ENCODE measurements around the gene PRX. TPM values are rescaled to one million over a fixed set of nuclear protein-coding genes. Genes with fewer than 3 reads are reported as not detected.

PRX gene
- total and polyA plus RNA-seq, 3 experiments from 2014 or later: 0.29 to 1.6 (median 1.4) TPM

DNA sequence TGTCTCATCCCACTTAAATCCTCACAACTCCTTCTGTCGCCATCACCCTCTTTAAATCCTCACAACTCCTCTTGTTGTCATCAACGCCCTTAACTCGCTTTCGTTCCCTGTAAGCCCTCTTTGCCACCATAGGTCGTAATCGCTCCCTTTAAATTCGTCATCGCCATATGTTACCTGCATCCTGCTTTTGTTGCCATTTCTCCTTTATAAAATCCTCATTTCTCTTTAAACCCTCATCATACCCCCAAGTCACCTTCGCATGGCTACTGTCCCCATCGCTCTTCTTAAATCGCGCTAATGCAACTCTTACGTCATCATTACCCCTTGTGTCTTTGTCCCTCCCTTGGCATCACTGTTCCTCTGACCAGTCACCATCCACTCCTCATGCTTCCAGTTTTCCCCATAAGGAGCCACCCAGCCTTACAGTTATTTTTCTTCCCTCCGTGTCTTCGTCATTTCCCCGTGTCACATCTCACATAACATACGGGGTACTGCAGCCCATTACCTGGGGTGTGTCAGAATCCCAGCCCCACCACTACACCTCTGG is 64.1 kb downstream of the PRX start:
- POLR2A ChIA-PET: interaction anchor here (0.6 to 1.5 kb wide), 7 partner anchors 78 to 914 kb away, joined by 3 to 6 read pairs (median 3); partner anchors contain the start of genes BLVRB and HNRNPUL1
- H3K27me3 Mint-ChIP-seq: peaks cover 0 to 3% of the 10 kb centered on the region in 2 donors
- H3K36me3 Mint-ChIP-seq: peaks cover 0 to 9% (median 0%) of the 10 kb centered on the region in 3 donors
- H3K27ac ChIP-seq (ENCODE audit: low read depth, low read length): peak overlapping the region; percentile 79
- no peaks in the 10 kb centered on the region for H3K27me3 ChIP-seq (ENCODE audit: insufficient read depth, low read length, poor library complexity, severe bottlenecking)
- peaks cover 18% of the 10 kb centered on the region for H3K4me1 ChIP-seq (ENCODE audit: insufficient read depth, low read length)
- peak overlapping the region; percentile 89 to 97 (median 94) for H3K27ac Mint-ChIP-seq
- peaks cover 28 to 50% (median 37%) of the 10 kb centered on the region in 3 donors for H3K4me1 Mint-ChIP-seq
- H3K9me3 ChIP-seq (ENCODE audit: low read length): no peaks in the 10 kb centered on the region
- H3K9me3 Mint-ChIP-seq: no peaks in the 10 kb centered on the region
- H3K4me3 Mint-ChIP-seq: peak overlapping the region; percentile 86 to 94 (median 90)
- peak overlapping the region; percentile 82 for H3K4me3 ChIP-seq (ENCODE audit: low read length)
- CTCF ChIA-PET: interaction anchor here (1.5 kb wide), 1 partner anchor 72 kb away, joined by 6 read pairs; no protein-coding TSS in a partner anchor
- peak in 1 of 5 donors; percentile 1 for DNase-seq
- no peaks in the 10 kb centered on the region for H3K36me3 ChIP-seq (ENCODE audit: insufficient read depth, low read length)

DNA sequence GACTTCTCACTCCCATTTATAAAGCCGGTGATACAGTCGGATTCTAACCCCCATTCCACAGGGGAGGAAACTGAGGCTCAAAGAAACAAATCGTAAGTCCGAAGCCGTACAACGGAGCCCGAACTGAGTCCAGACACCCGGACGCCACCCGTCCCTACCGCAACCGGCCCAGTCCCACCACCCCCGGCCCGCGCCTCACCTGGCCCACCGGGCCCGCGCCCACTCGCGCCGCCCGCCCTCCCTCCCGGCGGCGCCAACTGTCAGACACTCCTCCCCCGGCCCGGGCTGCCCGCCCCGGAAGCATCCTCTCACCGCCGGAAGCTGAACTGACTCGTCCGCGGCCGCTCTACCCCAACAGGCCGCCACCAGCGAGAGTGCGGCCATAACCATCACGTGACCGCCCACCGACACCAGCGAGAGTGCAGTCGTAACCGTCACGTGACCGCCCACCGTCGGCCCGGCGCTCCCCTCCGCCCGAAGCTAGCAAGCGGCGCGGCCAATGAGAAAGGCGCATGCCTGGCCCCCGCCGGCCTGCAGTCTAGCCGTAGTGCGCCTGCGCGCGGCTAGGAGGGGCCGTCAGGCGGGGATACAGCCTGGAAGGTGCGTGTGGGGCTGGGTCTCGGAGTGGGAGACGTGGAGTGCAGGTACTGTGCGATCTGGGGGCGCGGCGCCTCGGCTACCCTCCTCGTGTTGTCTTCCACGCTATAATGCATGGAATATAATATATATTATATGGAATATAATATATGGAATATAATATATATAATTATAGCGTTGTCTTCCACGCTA is 64.9 kb downstream of the PRX start, which contains the start of the genes C19orf47 and PLD3:
C19orf47 (minus strand) TSS at position 273 of the 789 bp plus-strand sequence. CDS start 6,540 bp downstream, outside the sequence.
PLD3 (plus strand) TSS at position 571 of the 789 bp plus-strand sequence. CDS start 17,789 bp downstream, outside the sequence.
- DNase-seq: peak; percentile 98 to 99 (median 99)
- H3K27me3 Mint-ChIP-seq: peaks cover 0 to 3% of the 10 kb centered on the region in 2 donors
- H3K4me1 Mint-ChIP-seq: peaks cover 28 to 52% (median 37%) of the 10 kb centered on the region in 3 donors
- peak within 1 kb of the TSS; percentile 89 to 97 (median 94) for H3K27ac Mint-ChIP-seq
- ChIA-PET CTCF (interaction anchor here (0.8 to 2.0 kb wide), 4 partner anchors 13 to 73 kb away, joined by 3 to 7 read pairs (median 5); no protein-coding TSS in a partner anchor), POLR2A (interaction anchor here (0.6 to 1.5 kb wide), 9 partner anchors 62 to 915 kb away, joined by 3 to 10 read pairs (median 4); partner anchors contain the start of genes AKT2, BLVRB, HNRNPUL1 and RAB4B)
- Histone ChIP-seq H3K36me3 (ENCODE audit: insufficient read depth, low read length) (no peaks in the 10 kb centered on the region), H3K4me3 (ENCODE audit: low read length) (peak within 1 kb of the TSS; percentile 82), H3K27ac (ENCODE audit: low read depth, low read length) (peak within 1 kb of the TSS; percentile 79), H3K9me3 (ENCODE audit: low read length) (no peaks in the 10 kb centered on the region), H3K4me1 (ENCODE audit: insufficient read depth, low read length) (peaks cover 18% of the 10 kb centered on the region), H3K27me3 (ENCODE audit: insufficient read depth, low read length, poor library complexity, severe bottlenecking) (no peaks in the 10 kb centered on the region)
- no peaks in the 10 kb centered on the region for H3K9me3 Mint-ChIP-seq
- H3K4me3 Mint-ChIP-seq: peak within 1 kb of the TSS; percentile 86 to 94 (median 90)
- H3K36me3 Mint-ChIP-seq: peaks cover 0 to 9% (median 0%) of the 10 kb centered on the region in 3 donors

DNA sequence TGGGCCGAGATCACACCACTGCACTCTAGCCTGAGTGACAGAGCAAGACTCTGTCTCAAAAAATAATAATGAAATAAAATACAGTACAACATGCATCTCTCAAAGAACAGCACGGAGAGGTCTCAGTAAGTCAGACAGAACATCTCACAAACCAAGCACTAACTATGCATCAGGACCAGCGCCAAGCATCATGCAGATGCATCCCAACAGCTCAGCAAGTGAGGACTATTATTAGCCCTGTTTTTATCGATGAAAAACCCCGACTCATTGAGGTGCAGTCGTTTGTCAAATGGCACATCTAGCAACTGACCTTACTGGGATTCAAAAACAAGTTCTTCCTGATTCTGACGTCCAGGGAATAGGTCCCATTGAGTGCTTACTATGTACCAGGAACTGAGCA is 68.8 kb downstream of the PRX start:
- peak overlapping the region in 1 of 7 donors; percentile 44 for H3K4me3 Mint-ChIP-seq
- H3K9me3 Mint-ChIP-seq: no peaks in the 10 kb centered on the region
- POLR2A ChIA-PET: no interaction called here
- CTCF ChIA-PET: no interaction called here
- no peaks in the 10 kb centered on the region for H3K36me3 ChIP-seq (ENCODE audit: insufficient read depth, low read length)
- peaks cover 0 to 3% of the 10 kb centered on the region in 2 donors for H3K27me3 Mint-ChIP-seq
- no peak for DNase-seq
- H3K36me3 Mint-ChIP-seq: peaks cover 0 to 31% (median 5%) of the 10 kb centered on the region in 3 donors
- no peak overlapping the region for H3K27ac ChIP-seq (ENCODE audit: low read depth, low read length)
- H3K27ac Mint-ChIP-seq: no peak overlapping the region
- H3K27me3 ChIP-seq (ENCODE audit: insufficient read depth, low read length, poor library complexity, severe bottlenecking): no peaks in the 10 kb centered on the region
- H3K9me3 ChIP-seq (ENCODE audit: low read length): no peaks in the 10 kb centered on the region
- H3K4me1 ChIP-seq (ENCODE audit: insufficient read depth, low read length): peaks cover 17% of the 10 kb centered on the region
- H3K4me1 Mint-ChIP-seq: peaks cover 27 to 51% (median 39%) of the 10 kb centered on the region in 3 donors
- H3K4me3 ChIP-seq (ENCODE audit: low read length): no peak overlapping the region

Other genes starting within 250 kb of the PRX start
- gene MAP3K10, start 222.0 kb downstream of the PRX start, total RNA-seq: 10 to 100 TPM; 13.9 to 15.4 TPM
- 1.3 TPM for gene MAP3K10, start 222.0 kb downstream of the PRX start, polyA plus RNA-seq
- gene TTC9B, start 195.0 kb downstream of the PRX start, total RNA-seq: not detected
- gene TTC9B, start 195.0 kb downstream of the PRX start, polyA plus RNA-seq: not detected
- under 1 TPM in 1 of 2 experiments, not detected in 1; 0.11 TPM for gene CCNP, start 186.7 kb downstream of the PRX start, total RNA-seq
- gene CCNP, start 186.7 kb downstream of the PRX start, polyA plus RNA-seq: not detected
- 100 to 1,000 TPM; 124 to 132 TPM for gene AKT2, start 128.0 kb downstream of the PRX start, total RNA-seq
- 27.0 TPM for gene AKT2, start 128.0 kb downstream of the PRX start, polyA plus RNA-seq
- gene C19orf47, start 65.0 kb downstream of the PRX start, total RNA-seq: 10 to 100 TPM; 25.4 to 29.5 TPM
- 9.5 TPM for gene C19orf47, start 65.0 kb downstream of the PRX start, polyA plus RNA-seq
- gene PLD3, start 64.7 kb downstream of the PRX start, total RNA-seq: 10 to 100 TPM; 48.2 to 53.0 TPM
- 73.6 TPM for gene PLD3, start 64.7 kb downstream of the PRX start, polyA plus RNA-seq
- gene HIPK4, start 23.2 kb downstream of the PRX start, total RNA-seq: not detected
- gene HIPK4, start 23.2 kb downstream of the PRX start, polyA plus RNA-seq: not detected
- 10 to 100 TPM; 15.9 to 17.8 TPM for gene SERTAD1, start 12.6 kb upstream of the PRX start, total RNA-seq
- 13.0 TPM for gene SERTAD1, start 12.6 kb upstream of the PRX start, polyA plus RNA-seq
- 1 to 10 TPM; 7.0 to 8.5 TPM for gene SERTAD3, start 31.0 kb upstream of the PRX start, total RNA-seq
- gene SERTAD3, start 31.0 kb upstream of the PRX start, polyA plus RNA-seq: 9.5 TPM
- gene BLVRB, start 52.4 kb upstream of the PRX start, total RNA-seq: 10 to 100 TPM; 17.4 to 18.9 TPM
- 22.8 TPM for gene BLVRB, start 52.4 kb upstream of the PRX start, polyA plus RNA-seq
- gene SPTBN4, start 53.6 kb upstream of the PRX start, total RNA-seq: 1 to 10 TPM in 1 of 2 experiments, under 1 TPM in 1; 0.49 to 1.2 TPM
- gene SPTBN4, start 53.6 kb upstream of the PRX start, polyA plus RNA-seq: not detected
- gene SHKBP1, start 163.5 kb upstream of the PRX start, total RNA-seq: 100 to 1,000 TPM; 103 to 104 TPM
- 159 TPM for gene SHKBP1, start 163.5 kb upstream of the PRX start, polyA plus RNA-seq
- 100 to 1,000 TPM; 103 to 111 TPM for gene LTBP4, start 188.0 kb upstream of the PRX start, total RNA-seq
- gene LTBP4, start 188.0 kb upstream of the PRX start, polyA plus RNA-seq: 40.0 TPM

Measured in CD8-positive, alpha-beta memory T cell (primary cell).